Renal pelvis (tissue), 4 donors: ENCODE measurements around the gene CD81. TPM values are rescaled to one million over a fixed set of nuclear protein-coding genes. Genes with fewer than 3 reads are reported as not detected.

Experiments
- DNase-seq: peaks from one replicate; pipeline ENCODE4 v3.0.0-alpha.2; 2013
- polyA plus RNA-seq, 3 donors: library from polyadenylated mRNA; unstranded; fragments of 120-200 nt; gene quantifications; one replicate each; pipeline ENCODE4 v1.2.1, GENCODE V29; 2013; ENCODE audit not compliant: insufficient read length in 3 of 3

The CD81 gene
- polyA plus RNA-seq, 3 donors: 534 to 608 (median 573) TPM

- no peak for DNase-seq
These were observed 55.1 kb downstream of the CD81 start for GRCh38 chr11:2432171-2432621.

- DNase-seq: no peak
These were observed 55.5 kb downstream of the CD81 start for GRCh38 chr11:2432628-2433071.

GRCh38 chr11:2433106-2433925, 56.2 kb downstream of the CD81 start:
- no peak for DNase-seq

- no peak for DNase-seq
These were observed 56.9 kb downstream of the CD81 start for GRCh38 chr11:2434008-2434407.

GRCh38 chr11:2434506-2435255, 57.6 kb downstream of the CD81 start:
- DNase-seq: no peak

- no peak for DNase-seq
These were observed 58.3 kb downstream of the CD81 start for GRCh38 chr11:2435288-2436012.

- no peak for DNase-seq
These were observed 59.0 kb downstream of the CD81 start for GRCh38 chr11:2436013-2436520.

GRCh38 chr11:2436521-2437031, 59.5 kb downstream of the CD81 start:
- no peak for DNase-seq

GRCh38 chr11:2437516-2437915, 60.4 kb downstream of the CD81 start:
- no peak for DNase-seq

- DNase-seq: no peak
These were observed 62.7 kb downstream of the CD81 start for GRCh38 chr11:2439820-2440219.

GRCh38 chr11:2440646-2441045, 63.5 kb downstream of the CD81 start:
- DNase-seq: no peak

- no peak for DNase-seq
These were observed 64.1 kb downstream of the CD81 start for GRCh38 chr11:2441171-2441570.

- no peak for DNase-seq
These were observed 65.5 kb downstream of the CD81 start for GRCh38 chr11:2442589-2442988.

GRCh38 chr11:2443406-2443805, 66.3 kb downstream of the CD81 start:
- DNase-seq: no peak

GRCh38 chr11:2443881-2444820, 67.0 kb downstream of the CD81 start, which contains the start of gene TRPM5:
Gene TRPM5, minus strand, starts transcription at chr11:2444514. Its CDS starts 21,478 bp downstream, at chr11:2423036.
- no peak for DNase-seq

GRCh38 chr11:2444821-2445745, 68.0 kb downstream of the CD81 start, which contains the start of gene KCNQ1:
Gene KCNQ1, plus strand, starts transcription at chr11:2445008. Its CDS starts 91 bp downstream, at chr11:2445099.
- no peak for DNase-seq

GRCh38 chr11:2445746-2446551, 68.8 kb downstream of the CD81 start:
- no peak for DNase-seq

GRCh38 chr11:2446590-2447252, 69.6 kb downstream of the CD81 start:
- no peak for DNase-seq
